ENCODE results near the gene CAVIN4. TPM values are rescaled to one million over a fixed set of nuclear protein-coding genes. Genes with fewer than 3 reads are reported as not detected.

CAVIN4 gene
- total RNA-seq (under 1 TPM; 0.19 to 0.41 TPM), polyA plus RNA-seq (not detected)

- H3K4me1 ChIP-seq (ENCODE audit: insufficient read depth, low read length), result no peaks in the 10 kb centered on the region
- Mint-ChIP-seq H3K27me3 (peaks cover 0 to 2% of the 10 kb centered on the region in 2 donors), H3K9me3 (no peaks in the 10 kb centered on the region), H3K36me3 (peaks cover 0 to 9% of the 10 kb centered on the region in 2 donors), H3K4me1 (no peaks in the 10 kb centered on the region), H3K4me3 (no peak within 1 kb of the TSS), H3K27ac (no peak within 1 kb of the TSS)
- no peaks in the 10 kb centered on the region for H3K36me3 ChIP-seq (ENCODE audit: insufficient read depth, low read length)
- H3K9me3 ChIP-seq (ENCODE audit: control insufficient read depth in 1 of 2, low read length in 2 of 2), result no peaks in the 10 kb centered on the region
- POLR2A ChIA-PET (ENCODE audit: partially characterized antibody), result no interaction called here
- CTCF ChIA-PET (ENCODE audit: partially characterized antibody), result interaction anchor here (0.7 kb wide), 1 partner anchor 22 kb away, joined by 3 read pairs; no protein-coding TSS in a partner anchor
- no peaks in the 10 kb centered on the region for H3K27me3 ChIP-seq (ENCODE audit: insufficient read depth, low read length)
- H3K4me3 ChIP-seq (ENCODE audit: low read length in 2 of 2), result no peak within 1 kb of the TSS
- DNase-seq, result no peak
- intact Hi-C loops (cut with micrococcal nuclease), result no loop called here
- no peak within 1 kb of the TSS for H3K27ac ChIP-seq (ENCODE audit: low read depth, low read length)
Observed at GRCh38 chr9:100577776-100578448, at the start of gene CAVIN4. Gene CAVIN4 (plus strand): TSS chr9:100578079. CDS start chr9:100578144, 65 bp downstream.

GRCh38 chr9:100534401-100534800 is 43.5 kb upstream of the CAVIN4 start:
- intact Hi-C loops (cut with micrococcal nuclease), result no loop called here
- no peak for DNase-seq
- Histone ChIP-seq H3K4me3 (ENCODE audit: low read length in 2 of 2) (no peak overlapping the region), H3K36me3 (ENCODE audit: insufficient read depth, low read length) (no peaks in the 10 kb centered on the region), H3K27me3 (ENCODE audit: insufficient read depth, low read length) (no peaks in the 10 kb centered on the region), H3K4me1 (ENCODE audit: insufficient read depth, low read length) (no peaks in the 10 kb centered on the region), H3K27ac (ENCODE audit: low read depth, low read length) (no peak overlapping the region), H3K9me3 (ENCODE audit: control insufficient read depth in 1 of 2, low read length in 2 of 2) (no peaks in the 10 kb centered on the region)
- Mint-ChIP-seq H3K27ac (no peak overlapping the region), H3K9me3 (peaks cover 0 to 8% (median 0%) of the 10 kb centered on the region in 8 donors), H3K4me3 (no peak overlapping the region), H3K36me3 (no peaks in the 10 kb centered on the region), H3K4me1 (no peaks in the 10 kb centered on the region), H3K27me3 (no peaks in the 10 kb centered on the region)
- ChIA-PET POLR2A (ENCODE audit: partially characterized antibody) (no interaction called here), CTCF (ENCODE audit: partially characterized antibody) (no interaction called here)

GRCh38 chr9:100540327-100540726 is 37.6 kb upstream of the CAVIN4 start:
- Mint-ChIP-seq H3K27ac (no peak overlapping the region), H3K4me3 (no peak overlapping the region), H3K36me3 (peaks cover 0 to 9% of the 10 kb centered on the region in 2 donors), H3K27me3 (no peaks in the 10 kb centered on the region), H3K4me1 (no peaks in the 10 kb centered on the region), H3K9me3 (peaks cover 0 to 13% (median 6%) of the 10 kb centered on the region in 8 donors)
- intact Hi-C loops (cut with micrococcal nuclease), result no loop called here
- ChIA-PET CTCF (ENCODE audit: partially characterized antibody) (no interaction called here), POLR2A (ENCODE audit: partially characterized antibody) (no interaction called here)
- DNase-seq, result no peak
- no peaks in the 10 kb centered on the region for H3K27me3 ChIP-seq (ENCODE audit: insufficient read depth, low read length)
- no peaks in the 10 kb centered on the region for H3K36me3 ChIP-seq (ENCODE audit: insufficient read depth, low read length)
- H3K9me3 ChIP-seq (ENCODE audit: control insufficient read depth in 1 of 2, low read length in 2 of 2), result no peaks in the 10 kb centered on the region
- H3K27ac ChIP-seq (ENCODE audit: low read depth, low read length), result no peak overlapping the region
- H3K4me1 ChIP-seq (ENCODE audit: insufficient read depth, low read length), result no peaks in the 10 kb centered on the region
- no peak overlapping the region for H3K4me3 ChIP-seq (ENCODE audit: low read length in 2 of 2)

- intact Hi-C loops (cut with micrococcal nuclease), result no loop called here
- Mint-ChIP-seq H3K9me3 (peaks cover 0 to 26% (median 13%) of the 10 kb centered on the region in 8 donors), H3K4me1 (no peaks in the 10 kb centered on the region), H3K27ac (no peak overlapping the region), H3K36me3 (peaks cover 0 to 29% of the 10 kb centered on the region in 2 donors), H3K27me3 (no peaks in the 10 kb centered on the region), H3K4me3 (no peak overlapping the region)
- DNase-seq, result no peak
- no peak overlapping the region for H3K27ac ChIP-seq (ENCODE audit: low read depth, low read length)
- H3K9me3 ChIP-seq (ENCODE audit: control insufficient read depth in 1 of 2, low read length in 2 of 2), result no peaks in the 10 kb centered on the region
- ChIA-PET CTCF (ENCODE audit: partially characterized antibody) (no interaction called here), POLR2A (ENCODE audit: partially characterized antibody) (no interaction called here)
- no peaks in the 10 kb centered on the region for H3K27me3 ChIP-seq (ENCODE audit: insufficient read depth, low read length)
- no peak overlapping the region for H3K4me3 ChIP-seq (ENCODE audit: low read length in 2 of 2)
- H3K36me3 ChIP-seq (ENCODE audit: insufficient read depth, low read length), result no peaks in the 10 kb centered on the region
- no peaks in the 10 kb centered on the region for H3K4me1 ChIP-seq (ENCODE audit: insufficient read depth, low read length)
Observed at GRCh38 chr9:100549048-100549447, 28.8 kb upstream of the CAVIN4 start.

GRCh38 chr9:100554935-100555401 is 22.9 kb upstream of the CAVIN4 start:
- Mint-ChIP-seq H3K4me1 (no peaks in the 10 kb centered on the region), H3K27me3 (no peaks in the 10 kb centered on the region), H3K9me3 (no peaks in the 10 kb centered on the region), H3K36me3 (peaks cover 0 to 6% of the 10 kb centered on the region in 2 donors), H3K27ac (no peak overlapping the region), H3K4me3 (no peak overlapping the region)
- Histone ChIP-seq H3K36me3 (ENCODE audit: insufficient read depth, low read length) (no peaks in the 10 kb centered on the region), H3K27ac (ENCODE audit: low read depth, low read length) (no peak overlapping the region), H3K9me3 (ENCODE audit: control insufficient read depth in 1 of 2, low read length in 2 of 2) (no peaks in the 10 kb centered on the region), H3K4me1 (ENCODE audit: insufficient read depth, low read length) (no peaks in the 10 kb centered on the region), H3K27me3 (ENCODE audit: insufficient read depth, low read length) (no peaks in the 10 kb centered on the region), H3K4me3 (ENCODE audit: low read length in 2 of 2) (no peak overlapping the region)
- DNase-seq, result no peak
- POLR2A ChIA-PET (ENCODE audit: partially characterized antibody), result no interaction called here
- CTCF ChIA-PET (ENCODE audit: partially characterized antibody), result no interaction called here
- intact Hi-C loops (cut with micrococcal nuclease), result no loop called here

- peaks cover 0 to 3% of the 10 kb centered on the region in 2 donors for H3K36me3 Mint-ChIP-seq
- Histone ChIP-seq H3K27me3 (ENCODE audit: insufficient read depth, low read length) (no peaks in the 10 kb centered on the region), H3K4me1 (ENCODE audit: insufficient read depth, low read length) (no peaks in the 10 kb centered on the region), H3K36me3 (ENCODE audit: insufficient read depth, low read length) (no peaks in the 10 kb centered on the region), H3K9me3 (ENCODE audit: control insufficient read depth in 1 of 2, low read length in 2 of 2) (no peaks in the 10 kb centered on the region), H3K27ac (ENCODE audit: low read depth, low read length) (no peak overlapping the region), H3K4me3 (ENCODE audit: low read length in 2 of 2) (no peak overlapping the region)
- H3K27ac Mint-ChIP-seq, result no peak overlapping the region
- no peaks in the 10 kb centered on the region for H3K27me3 Mint-ChIP-seq
- intact Hi-C loops (cut with micrococcal nuclease), result no loop called here
- H3K9me3 Mint-ChIP-seq, result no peaks in the 10 kb centered on the region
- no peak for DNase-seq
- H3K4me3 Mint-ChIP-seq, result no peak overlapping the region
- ChIA-PET CTCF (ENCODE audit: partially characterized antibody) (no interaction called here), POLR2A (ENCODE audit: partially characterized antibody) (no interaction called here)
- H3K4me1 Mint-ChIP-seq, result no peaks in the 10 kb centered on the region
Observed at GRCh38 chr9:100555471-100555870, 22.4 kb upstream of the CAVIN4 start.

GRCh38 chr9:100557053-100557452 is 20.8 kb upstream of the CAVIN4 start:
- Histone ChIP-seq H3K4me3 (ENCODE audit: low read length in 2 of 2) (no peak overlapping the region), H3K36me3 (ENCODE audit: insufficient read depth, low read length) (no peaks in the 10 kb centered on the region), H3K9me3 (ENCODE audit: control insufficient read depth in 1 of 2, low read length in 2 of 2) (no peaks in the 10 kb centered on the region), H3K27ac (ENCODE audit: low read depth, low read length) (no peak overlapping the region), H3K27me3 (ENCODE audit: insufficient read depth, low read length) (no peaks in the 10 kb centered on the region), H3K4me1 (ENCODE audit: insufficient read depth, low read length) (no peaks in the 10 kb centered on the region)
- no peaks in the 10 kb centered on the region for H3K27me3 Mint-ChIP-seq
- no peak overlapping the region for H3K4me3 Mint-ChIP-seq
- CTCF ChIA-PET (ENCODE audit: partially characterized antibody), result interaction anchor here (1.5 kb wide), 1 partner anchor 39 kb away, joined by 3 read pairs; no protein-coding TSS in a partner anchor
- H3K9me3 Mint-ChIP-seq, result no peaks in the 10 kb centered on the region
- H3K36me3 Mint-ChIP-seq, result no peaks in the 10 kb centered on the region
- POLR2A ChIA-PET (ENCODE audit: partially characterized antibody), result no interaction called here
- no peak for DNase-seq
- no peaks in the 10 kb centered on the region for H3K4me1 Mint-ChIP-seq
- intact Hi-C loops (cut with micrococcal nuclease), result no loop called here
- H3K27ac Mint-ChIP-seq, result no peak overlapping the region
